GM19438 (cell line): ENCODE results near the gene CCT7.

Experiments
- ATAC-seq: cut with Tn5 transposase; IDR thresholded peaks from one replicate; pipeline ENCODE4 v1.9.1; 2021; ENCODE audit warnings: low read depth; ENCODE audit not compliant: unreplicated experiment

Gene CCT7

GRCh38 chr2:73266061-73266901, 32.2 kb downstream of the CCT7 start:
- no peak for ATAC-seq

- ATAC-seq: no peak
These were observed 32.9 kb downstream of the CCT7 start for GRCh38 chr2:73267008-73267407.

GRCh38 chr2:73268366-73268829, 34.3 kb downstream of the CCT7 start:
- ATAC-seq: no peak

- peak; percentile 73 for ATAC-seq
These were observed 35.0 kb downstream of the CCT7 start for GRCh38 chr2:73268830-73269685.

- ATAC-seq: no peak
These were observed 35.8 kb downstream of the CCT7 start for GRCh38 chr2:73269686-73270465.

- ATAC-seq: no peak
These were observed 38.2 kb downstream of the CCT7 start for GRCh38 chr2:73272270-73272669.

GRCh38 chr2:73279852-73280251, 45.7 kb downstream of the CCT7 start:
- no peak for ATAC-seq

- no peak for ATAC-seq
These were observed 47.1 kb downstream of the CCT7 start for GRCh38 chr2:73281244-73281643.

GRCh38 chr2:73282924-73283544, 48.9 kb downstream of the CCT7 start:
- no peak for ATAC-seq

- ATAC-seq: peak; percentile 12
These were observed 49.6 kb downstream of the CCT7 start for GRCh38 chr2:73283545-73284295.

GRCh38 chr2:73284296-73285158, 50.4 kb downstream of the CCT7 start, which contains the start of gene FBXO41:
TSS of gene FBXO41 (minus strand) at chr2:73284478. CDS start at chr2:73269630, 14,848 bp downstream.
- peak; percentile 68 for ATAC-seq

GRCh38 chr2:73285159-73285739, 51.1 kb downstream of the CCT7 start:
- ATAC-seq: peak; percentile 57

GRCh38 chr2:73286134-73286655, 52.1 kb downstream of the CCT7 start:
- ATAC-seq: no peak

- ATAC-seq: no peak
These were observed 55.2 kb downstream of the CCT7 start for GRCh38 chr2:73289304-73289703.

- ATAC-seq: no peak
These were observed 56.1 kb downstream of the CCT7 start for GRCh38 chr2:73290049-73290839.

- ATAC-seq: no peak
These were observed 57.0 kb downstream of the CCT7 start for GRCh38 chr2:73291093-73291460.
